HG03460 (cell line): Measurements from ENCODE around the gene TMSB10.
A peak's percentile ranks its signal among the peaks of the same experiment; 100 is the strongest.
"Not testable (repeated sequence)": the region's sequence is repeated elsewhere in the genome, so short reads cannot be mapped to it uniquely, and the experiment has no call there.

Experiments
- ATAC-seq: cut with Tn5 transposase; IDR thresholded peaks from one replicate; pipeline ENCODE4 v1.9.1; 2021; ENCODE audit not compliant: unreplicated experiment

TMSB10 gene

GRCh38 chr2:84905181-84906107 lies at the start of gene TMSB10:
TMSB10 (plus strand) TSS chr2:84905656.
- ATAC-seq, result peak; percentile 63

- no peak for ATAC-seq
These were observed 49.7 kb upstream of the TMSB10 start for GRCh38 chr2:84855731-84856130.

GRCh38 chr2:84856787-84857186 lies 48.7 kb upstream of the TMSB10 start:
- ATAC-seq, result no peak

- no peak for ATAC-seq
These were observed 47.9 kb upstream of the TMSB10 start for GRCh38 chr2:84857566-84857965.

GRCh38 chr2:84858123-84858522 lies 47.3 kb upstream of the TMSB10 start:
- ATAC-seq, result no peak

- ATAC-seq, result no peak
These were observed 46.5 kb upstream of the TMSB10 start for GRCh38 chr2:84858937-84859336.

- no peak for ATAC-seq
These were observed 43.9 kb upstream of the TMSB10 start for GRCh38 chr2:84861539-84861938.

- no peak for ATAC-seq
These were observed 43.5 kb upstream of the TMSB10 start for GRCh38 chr2:84862006-84862405.

GRCh38 chr2:84865181-84865783 lies 40.2 kb upstream of the TMSB10 start:
- ATAC-seq, result peak; percentile 45

- no peak for ATAC-seq
These were observed 39.3 kb upstream of the TMSB10 start for GRCh38 chr2:84866122-84866521.

GRCh38 chr2:84868327-84868726 lies 37.1 kb upstream of the TMSB10 start:
- ATAC-seq, result not testable (repeated sequence)

GRCh38 chr2:84870306-84870705 lies 35.1 kb upstream of the TMSB10 start:
- no peak for ATAC-seq

- ATAC-seq, result not testable (repeated sequence)
These were observed 32.8 kb upstream of the TMSB10 start for GRCh38 chr2:84872691-84873090.

- no peak for ATAC-seq
These were observed 32.1 kb upstream of the TMSB10 start for GRCh38 chr2:84873350-84873749.

- no peak for ATAC-seq
These were observed 30.9 kb upstream of the TMSB10 start for GRCh38 chr2:84874381-84875212.

GRCh38 chr2:84875213-84875560 lies 30.3 kb upstream of the TMSB10 start:
- no peak for ATAC-seq

- not testable (repeated sequence) for ATAC-seq
These were observed 29.8 kb upstream of the TMSB10 start for GRCh38 chr2:84875619-84876018.

GRCh38 chr2:84876369-84876768 lies 29.1 kb upstream of the TMSB10 start:
- ATAC-seq, result no peak

GRCh38 chr2:84878459-84878858 lies 27.0 kb upstream of the TMSB10 start:
- ATAC-seq, result peak; percentile 39

GRCh38 chr2:84878896-84879583 lies 26.4 kb upstream of the TMSB10 start:
- no peak for ATAC-seq
